ENCODE data around the gene VPS50.
"Not testable (repeated sequence)": the region's sequence is repeated elsewhere in the genome, so short reads cannot be mapped to it uniquely, and the experiment has no call there.

VPS50 gene

DNA sequence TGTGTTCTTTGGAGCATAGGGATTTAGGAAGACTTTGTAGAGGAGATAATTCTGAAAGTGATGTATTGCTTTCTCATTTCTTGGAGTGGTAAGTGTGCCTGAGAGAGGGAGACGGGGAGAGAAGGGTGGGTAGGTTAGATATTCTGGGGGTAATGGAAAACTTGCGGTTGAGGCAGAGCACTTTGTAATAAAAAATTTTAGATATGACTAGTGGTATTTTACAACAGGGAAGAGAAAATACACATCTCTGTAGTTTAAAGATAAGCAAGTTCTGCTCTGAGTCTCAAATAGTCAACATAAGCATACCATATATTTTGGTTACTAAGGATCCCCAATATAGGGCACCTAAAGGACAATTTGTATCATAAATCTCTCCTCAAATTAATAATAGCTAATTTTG, 6.6 kb downstream of the VPS50 start:
- DNase-seq (ENCODE audit: low read depth) = no peak

DNA sequence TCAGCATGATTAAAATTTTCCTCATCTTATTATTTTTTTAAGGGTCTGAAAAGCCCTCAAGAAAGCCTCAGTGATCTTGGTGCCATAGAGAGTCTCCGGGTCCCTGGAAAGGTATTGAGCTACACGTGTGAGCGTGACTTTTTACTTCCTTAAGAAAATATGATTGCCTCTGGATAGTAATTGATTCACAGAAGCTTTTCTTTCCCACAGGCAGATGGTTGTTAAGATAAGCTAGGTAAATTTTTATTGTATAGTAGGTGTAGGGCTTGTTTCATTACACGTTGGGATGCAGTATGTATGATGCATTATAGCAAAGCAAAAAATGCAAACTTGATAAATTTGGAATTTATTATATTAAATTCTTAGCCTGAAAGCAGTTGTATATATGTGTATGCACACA, 7.7 kb downstream of the VPS50 start:
- DNase-seq (ENCODE audit: low read depth) = no peak

DNA sequence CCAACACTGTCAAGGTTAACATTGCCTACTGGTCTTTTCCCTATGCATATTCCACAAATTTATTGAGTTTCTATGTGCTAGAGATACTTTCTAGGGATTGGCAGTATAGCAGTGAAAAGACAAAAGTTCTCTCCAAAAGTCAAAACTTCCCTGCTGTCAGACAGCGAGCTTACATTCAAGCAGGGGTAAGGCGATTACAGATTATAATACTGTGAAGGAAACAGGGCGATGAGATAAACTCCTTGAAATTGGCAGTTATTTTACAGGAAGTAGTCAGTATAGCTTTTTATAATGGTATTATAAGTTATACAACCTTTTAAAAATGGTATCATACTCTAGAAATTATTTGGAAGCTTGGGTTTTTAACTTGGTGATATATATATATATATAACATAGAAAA, 9.9 kb downstream of the VPS50 start:
- no peak for DNase-seq (ENCODE audit: low read depth)

DNA sequence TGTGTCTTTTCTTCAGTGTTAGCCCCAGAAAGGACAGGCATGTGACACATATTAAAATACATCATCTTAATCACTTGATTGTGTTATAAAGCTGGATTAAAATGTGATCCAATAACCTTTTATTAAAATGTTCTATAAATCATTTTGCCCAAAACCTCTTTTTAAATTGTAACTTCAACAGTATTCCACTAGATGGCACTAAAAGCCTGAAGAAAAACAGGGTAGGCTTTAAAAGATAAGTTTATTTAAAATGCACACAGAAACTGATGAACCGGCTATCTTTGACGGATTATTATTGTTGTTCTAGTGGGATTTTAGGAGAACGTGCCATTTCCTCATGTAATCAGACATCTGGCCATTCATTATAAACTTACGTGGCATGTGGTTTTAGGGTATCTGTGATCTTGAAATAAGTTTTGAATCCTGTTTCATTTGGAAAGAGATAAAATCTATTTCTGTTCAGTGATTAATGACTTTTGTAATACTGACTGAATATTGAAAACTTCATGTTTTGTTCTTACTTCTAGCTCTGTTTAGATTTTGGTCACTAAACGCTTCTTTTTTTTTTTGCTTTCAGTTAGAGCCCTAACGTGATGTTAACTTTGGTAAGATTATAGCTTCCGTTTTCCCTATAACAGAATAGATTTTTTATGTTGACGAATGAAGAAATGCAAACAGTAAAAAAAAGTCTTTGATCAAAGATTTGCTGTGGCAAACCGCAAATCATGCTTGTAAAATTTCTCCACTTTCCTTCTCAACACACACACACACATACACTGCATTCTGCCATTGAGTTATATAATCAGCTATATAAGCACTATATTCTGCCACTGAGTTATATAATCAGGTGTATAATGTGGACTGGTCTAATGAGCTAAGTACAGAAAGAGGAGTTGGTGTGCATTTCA, 13.6 kb downstream of the VPS50 start:
- DNase-seq (ENCODE audit: low read depth) = no peak

DNA sequence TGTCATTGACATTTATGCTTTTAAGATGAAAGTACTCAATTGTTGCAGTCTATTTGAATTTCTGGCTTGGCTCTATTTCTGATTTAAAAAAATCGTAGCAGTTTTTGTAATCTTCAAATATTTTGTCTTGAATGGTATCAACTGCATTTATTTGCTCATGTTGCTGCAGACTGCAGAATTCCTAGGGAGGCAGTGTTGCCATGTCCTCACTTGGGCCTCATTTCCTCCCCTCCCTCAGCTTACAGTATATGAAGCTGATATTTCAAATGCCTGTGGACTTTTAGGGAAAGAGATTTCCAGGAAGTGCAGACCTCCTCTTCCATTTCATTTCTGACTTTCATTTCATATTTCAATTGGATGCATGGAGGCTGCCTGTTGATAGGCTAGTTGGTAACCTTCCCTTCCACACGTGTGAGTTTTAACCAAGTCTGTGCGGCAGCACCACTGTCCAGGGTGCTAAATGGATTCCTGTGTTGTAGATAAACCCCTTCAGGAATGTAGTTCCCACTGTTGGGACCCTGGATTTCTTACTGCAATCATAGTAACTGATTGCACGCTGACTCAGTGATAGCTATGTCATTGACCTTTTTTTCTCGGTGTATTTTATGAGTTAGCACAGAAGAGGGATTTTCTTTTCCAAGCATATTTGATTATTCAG, 17.5 kb downstream of the VPS50 start:
- no peak for DNase-seq (ENCODE audit: low read depth)

DNA sequence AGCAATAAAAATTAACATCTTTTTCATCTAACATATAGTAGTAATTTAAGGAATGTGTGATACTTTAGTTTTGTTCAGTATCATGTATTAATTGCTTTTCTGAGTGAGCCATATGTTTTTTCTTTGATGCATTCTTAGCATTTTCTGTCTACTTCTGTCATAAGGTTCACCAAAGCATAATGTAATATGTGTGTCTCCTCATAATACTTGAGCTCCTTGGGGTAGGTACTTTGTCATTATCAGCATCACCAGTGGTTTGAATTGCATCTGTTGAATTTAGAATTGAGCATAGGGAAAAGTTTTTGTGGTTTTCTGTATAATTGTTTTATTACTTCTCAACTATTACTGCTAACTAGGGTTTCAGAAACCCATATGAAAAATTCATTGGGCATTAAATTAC, 26.5 kb downstream of the VPS50 start:
- no peak for DNase-seq (ENCODE audit: low read depth)

DNA sequence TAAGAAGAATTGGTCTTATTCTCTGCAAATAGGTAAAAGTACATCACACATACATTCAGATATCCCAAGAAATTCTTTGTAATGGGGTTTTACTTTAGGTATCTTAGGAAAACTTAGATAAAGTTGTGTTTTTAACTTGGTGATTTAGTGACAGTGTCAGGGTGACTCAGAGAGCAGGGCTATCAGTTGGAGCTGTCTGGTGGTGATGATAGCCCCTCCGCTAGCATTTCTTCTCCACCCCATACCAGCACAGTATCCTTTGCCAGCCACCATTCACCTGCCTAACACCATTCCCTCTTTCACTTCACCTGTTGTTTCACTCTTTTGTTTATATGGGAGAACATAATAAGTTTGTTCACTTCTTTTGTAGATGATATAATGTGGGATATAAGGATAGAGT, 30.4 kb downstream of the VPS50 start:
- no peak for DNase-seq (ENCODE audit: low read depth)

DNA sequence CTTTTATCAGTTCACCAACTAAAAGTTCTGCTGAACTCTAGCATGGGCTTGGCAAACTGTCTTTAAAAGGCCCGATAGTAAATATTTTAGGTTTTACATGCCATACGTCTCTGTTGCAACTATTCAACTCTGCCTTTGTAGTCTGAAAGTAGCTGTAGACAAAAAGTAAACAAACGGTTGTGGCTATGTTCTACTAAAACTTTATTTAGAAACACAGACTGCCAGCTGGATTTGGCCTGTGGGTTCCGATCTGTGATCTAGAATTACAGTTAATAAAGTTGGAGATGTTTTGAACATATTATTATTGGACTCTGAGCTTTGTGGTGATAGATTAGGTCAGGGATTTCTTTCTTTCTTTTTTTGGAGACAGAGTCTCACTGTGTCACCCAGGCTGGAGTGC, 33.1 kb downstream of the VPS50 start:
- DNase-seq (ENCODE audit: low read depth) = no peak

DNA sequence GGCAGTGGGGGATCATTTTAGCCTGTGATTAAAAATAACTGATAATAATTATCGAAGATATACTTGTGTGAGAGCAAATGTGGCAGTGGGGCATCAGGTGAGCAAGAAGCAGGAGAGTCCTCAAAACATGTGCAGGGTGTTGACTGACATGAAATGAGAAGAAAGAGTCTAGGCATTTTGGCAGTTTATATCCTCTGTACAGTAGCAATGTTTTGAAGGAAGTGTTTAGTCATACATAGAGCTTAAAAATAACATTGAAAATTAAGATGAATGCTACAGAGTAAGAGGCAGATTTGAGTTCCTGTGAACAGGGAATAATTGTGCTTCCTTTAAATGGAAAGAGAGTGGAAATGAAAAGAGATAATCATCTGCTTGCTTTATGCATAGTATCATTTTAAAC, 47.4 kb downstream of the VPS50 start:
- DNase-seq (ENCODE audit: low read depth) = no peak

DNA sequence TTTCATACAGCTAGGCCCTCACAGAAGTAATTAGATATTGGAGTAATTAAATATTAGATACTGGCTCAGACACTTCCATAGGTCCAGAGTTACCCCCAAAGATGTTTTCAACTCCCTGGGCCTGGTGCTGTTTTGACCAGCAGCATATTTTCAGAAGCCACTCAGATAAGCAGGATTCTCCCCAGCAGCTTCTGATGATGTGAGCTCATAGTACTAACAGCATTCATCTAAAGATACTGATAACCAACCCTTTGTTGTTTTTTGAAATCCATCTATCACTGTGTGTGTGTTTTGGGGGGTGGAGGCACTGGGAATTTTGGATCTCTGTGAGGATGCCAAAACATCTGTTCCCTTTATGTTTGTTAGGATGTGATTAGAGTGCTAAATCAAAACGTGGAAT, 52.7 kb downstream of the VPS50 start:
- DNase-seq (ENCODE audit: low read depth) = no peak

DNA sequence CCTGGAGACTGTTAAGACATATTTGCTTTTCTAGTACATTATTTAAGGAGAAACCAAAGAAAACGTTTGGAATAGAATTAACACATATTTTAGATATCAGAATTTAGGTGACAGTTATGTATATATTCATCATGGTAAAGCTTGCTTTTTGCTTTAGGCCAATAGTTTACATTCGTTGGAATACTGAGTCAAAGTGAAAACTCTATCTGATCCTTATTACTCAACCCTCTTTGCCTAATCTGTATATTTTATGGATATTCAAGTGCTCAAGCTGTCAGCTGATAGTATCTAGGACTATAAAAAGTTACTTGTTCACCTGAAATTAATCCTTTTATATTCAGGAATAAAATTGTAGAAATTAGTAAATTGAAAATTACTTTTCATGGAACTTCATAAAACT, 61.1 kb downstream of the VPS50 start:
- DNase-seq (ENCODE audit: low read depth) = no peak

DNA sequence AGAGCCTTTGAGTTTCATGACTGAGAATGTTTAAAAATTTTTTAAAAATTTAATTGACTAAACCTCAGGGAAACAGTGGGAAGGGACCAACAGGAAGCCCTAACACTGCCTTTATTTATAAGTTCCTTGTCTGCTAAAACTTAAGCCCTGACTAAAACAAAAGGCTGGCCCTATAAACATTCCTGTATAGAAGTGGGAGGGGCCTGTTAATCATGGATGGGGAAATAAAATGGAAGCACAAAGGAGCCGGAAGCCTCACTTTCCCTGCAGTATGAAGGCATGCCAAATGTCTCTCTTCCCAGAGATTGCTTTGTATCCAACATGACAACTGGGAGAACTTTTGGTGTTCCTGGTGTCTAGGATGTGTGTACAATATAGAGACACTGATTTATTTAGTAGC, 66.0 kb downstream of the VPS50 start:
- DNase-seq (ENCODE audit: low read depth) = no peak

DNA sequence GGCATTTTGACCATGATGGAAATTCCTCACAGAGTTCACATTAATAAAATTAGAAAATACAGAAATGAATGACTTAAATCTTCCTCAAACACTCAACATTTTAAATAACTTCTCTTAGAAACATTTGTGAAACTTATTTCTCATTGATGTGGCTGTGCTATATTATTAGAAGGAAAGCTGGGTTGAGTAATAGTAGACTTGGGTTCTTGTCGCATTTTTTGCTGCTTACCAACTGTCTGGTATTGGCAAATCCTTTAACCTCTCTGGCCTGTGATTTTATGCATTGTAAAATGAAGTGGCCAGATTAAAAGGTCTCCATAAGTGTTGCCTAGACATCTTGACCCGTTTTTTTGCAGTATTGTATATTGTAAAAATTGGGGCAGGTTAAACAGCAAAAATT, 66.5 kb downstream of the VPS50 start:
- DNase-seq (ENCODE audit: low read depth) = no peak

DNA sequence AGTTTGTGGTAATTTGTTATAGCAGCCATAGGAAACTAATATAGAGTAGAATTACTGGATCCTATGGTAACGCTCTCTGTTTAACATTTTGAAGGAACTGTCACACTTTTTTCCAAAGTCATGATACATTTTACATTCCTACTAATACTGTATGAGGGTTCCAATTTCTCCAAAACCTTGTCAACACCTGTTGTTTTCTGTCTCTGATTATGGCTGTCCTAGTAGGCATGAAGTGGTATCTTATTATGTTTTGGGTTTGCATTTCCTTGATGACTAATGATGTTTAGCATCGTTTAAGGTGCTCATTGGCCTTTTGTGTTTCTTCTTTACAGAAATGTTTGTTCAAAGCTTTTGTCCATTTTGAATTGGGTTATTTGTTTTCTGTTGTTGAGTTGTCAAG, 69.6 kb downstream of the VPS50 start:
- no peak for DNase-seq (ENCODE audit: low read depth)

DNA sequence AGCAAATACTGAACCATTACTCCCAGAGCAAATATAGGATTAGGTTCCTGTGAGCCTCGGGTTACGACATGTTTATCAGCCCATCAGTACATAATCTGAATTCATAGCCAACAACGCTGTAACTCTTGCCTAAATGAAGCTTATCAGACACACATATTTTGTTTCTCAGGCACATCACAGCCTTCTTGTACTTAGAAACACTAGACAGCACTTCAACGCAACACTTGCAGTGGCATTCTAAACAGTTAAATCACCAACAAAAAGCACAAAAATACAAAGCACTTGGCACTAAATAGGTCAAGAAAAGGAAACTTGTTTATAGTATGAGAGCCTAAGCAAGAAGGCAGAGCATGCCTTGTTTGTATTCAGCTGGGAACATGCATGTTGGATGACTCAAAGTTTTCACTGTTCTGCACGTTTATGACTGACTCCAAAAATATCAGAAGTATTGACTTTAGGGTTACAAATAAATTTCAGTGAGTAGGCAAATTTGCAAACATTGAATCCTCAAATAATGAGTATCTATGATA, 75.0 kb downstream of the VPS50 start:
- DNase-seq (ENCODE audit: low read depth) = no peak

DNA sequence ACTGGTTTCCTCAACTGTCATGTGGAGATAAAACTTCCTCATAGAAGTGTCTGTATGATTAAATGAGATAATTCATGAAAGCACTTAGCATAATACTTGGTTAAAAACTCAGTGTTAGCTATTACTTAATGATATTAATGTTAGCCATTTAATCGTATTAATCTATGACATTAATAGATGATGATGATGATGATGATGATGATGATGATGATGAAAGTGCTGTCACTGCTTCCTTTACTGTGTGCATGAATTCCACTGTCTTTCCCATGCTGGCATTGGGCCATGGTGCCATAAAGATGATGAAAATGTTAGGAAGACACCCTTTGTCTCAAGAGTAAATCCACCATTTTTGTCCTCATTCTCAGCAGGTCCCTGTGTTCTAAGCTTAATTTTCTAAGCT, 75.8 kb downstream of the VPS50 start:
- DNase-seq (ENCODE audit: low read depth) = no peak

DNA sequence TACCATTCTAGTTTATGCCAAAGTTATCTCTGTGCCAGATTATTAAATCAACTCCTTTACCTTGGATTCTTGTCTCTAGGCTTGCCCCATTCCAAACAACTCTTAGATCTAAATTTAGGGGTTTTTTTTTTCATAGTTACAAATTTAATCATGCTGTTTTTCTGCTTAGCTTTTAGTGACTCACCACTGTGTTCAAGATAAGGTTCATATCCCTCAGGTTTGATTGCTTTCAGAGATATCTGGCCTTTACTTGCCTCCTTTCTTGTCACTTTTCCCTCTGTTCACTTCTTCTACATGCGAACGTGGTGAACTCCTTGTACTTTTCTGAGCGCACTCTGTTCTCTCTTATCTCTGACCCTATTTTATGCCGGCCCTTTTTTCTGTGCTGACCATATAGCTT, 78.2 kb downstream of the VPS50 start:
- no peak for DNase-seq (ENCODE audit: low read depth)

DNA sequence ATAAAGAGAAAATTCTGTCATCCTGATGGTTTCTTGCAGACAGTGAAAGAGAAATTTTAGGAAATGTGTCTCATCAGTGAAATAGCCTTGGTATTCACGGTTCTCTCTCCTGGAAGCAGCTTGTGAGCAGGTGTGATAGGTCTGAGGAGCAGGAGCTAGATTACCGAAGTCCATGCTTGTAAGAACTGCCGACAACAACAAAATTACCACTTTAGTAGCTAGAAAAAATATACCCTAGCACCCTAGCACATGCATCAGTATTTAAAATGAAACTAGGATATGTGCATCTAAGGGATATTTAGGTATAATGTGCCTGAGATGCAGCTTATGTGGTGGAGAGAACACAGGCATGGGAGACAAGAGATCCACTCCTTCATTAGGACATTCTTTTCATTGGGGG, 82.3 kb downstream of the VPS50 start:
- no peak for DNase-seq (ENCODE audit: low read depth)

DNA sequence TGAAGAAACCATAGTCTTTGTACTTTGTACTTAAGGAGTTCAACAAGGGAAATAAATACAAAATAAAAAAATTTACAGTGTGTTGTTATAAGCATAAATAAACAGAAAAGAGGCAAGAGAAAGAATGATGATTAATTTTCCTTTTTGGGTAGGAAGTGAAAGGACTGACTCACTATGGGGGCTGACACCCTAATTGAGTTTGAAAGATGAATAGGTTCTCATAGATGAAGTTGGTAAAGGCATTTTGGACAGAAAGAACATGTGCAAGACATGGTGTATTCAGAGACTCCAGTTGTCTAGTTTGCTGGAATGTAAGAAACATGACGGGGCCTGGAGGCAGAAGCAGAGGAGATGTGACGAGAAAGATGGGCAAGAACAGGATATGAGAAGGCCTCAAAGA, 83.7 kb downstream of the VPS50 start:
- no peak for DNase-seq (ENCODE audit: low read depth)

DNA sequence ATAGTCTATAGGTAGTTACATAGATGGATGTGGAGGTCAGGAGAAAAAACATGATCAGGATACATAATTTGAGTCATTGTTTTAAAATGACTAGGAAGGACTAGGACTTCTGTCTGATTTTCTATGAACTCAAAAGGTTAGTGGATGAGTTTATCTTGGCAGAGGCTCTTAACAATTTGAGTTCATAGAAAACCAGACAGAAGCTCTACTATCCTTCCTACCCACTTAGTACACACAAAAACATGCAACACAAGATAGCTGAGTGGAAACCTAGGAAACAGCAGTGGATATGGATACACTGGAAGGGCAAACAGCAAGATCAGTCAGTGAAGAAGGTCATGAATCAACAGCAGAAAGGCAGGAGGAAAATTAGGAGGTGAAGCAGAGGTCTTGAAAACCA, 84.6 kb downstream of the VPS50 start:
- no peak for DNase-seq (ENCODE audit: low read depth)

DNA sequence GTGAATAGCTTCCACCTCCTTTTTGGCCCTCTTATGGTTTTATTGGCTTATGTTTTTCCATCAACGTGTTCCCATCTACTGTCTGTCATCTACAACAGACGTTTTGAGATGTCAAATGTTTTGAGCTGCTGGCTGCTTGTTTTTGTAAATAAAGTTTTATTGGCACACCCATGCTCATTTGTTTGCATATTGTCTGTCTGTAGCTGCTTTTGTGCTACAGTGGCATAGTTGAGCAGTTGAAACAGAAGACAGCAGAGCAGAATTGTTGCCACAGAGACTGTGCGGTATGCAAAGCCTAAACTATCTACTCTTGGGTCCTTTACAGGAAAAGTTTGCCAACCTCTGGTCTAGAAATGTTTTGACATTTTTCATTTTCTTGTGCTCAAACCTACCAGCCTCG, 88.7 kb downstream of the VPS50 start:
- no peak for DNase-seq (ENCODE audit: low read depth)

DNA sequence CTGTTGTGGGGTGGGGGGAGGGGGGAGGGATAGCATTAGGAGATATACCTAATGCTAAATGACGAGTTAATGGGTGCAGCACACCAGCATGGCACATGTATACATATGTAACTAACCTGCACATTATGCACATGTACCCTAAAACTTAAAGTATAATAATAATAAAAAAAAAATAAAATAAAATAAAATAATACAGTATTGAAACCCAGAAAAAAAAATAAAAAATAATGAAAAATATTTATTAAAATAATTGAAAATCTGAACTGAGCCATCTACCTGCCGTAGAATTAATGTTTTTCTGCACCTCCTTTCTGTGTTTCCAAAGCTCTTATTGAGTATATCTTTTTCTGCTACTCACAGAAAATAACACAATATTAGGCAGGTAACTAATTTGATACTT, 94.1 kb downstream of the VPS50 start:
- DNase-seq (ENCODE audit: low read depth) = not testable (repeated sequence)

DNA sequence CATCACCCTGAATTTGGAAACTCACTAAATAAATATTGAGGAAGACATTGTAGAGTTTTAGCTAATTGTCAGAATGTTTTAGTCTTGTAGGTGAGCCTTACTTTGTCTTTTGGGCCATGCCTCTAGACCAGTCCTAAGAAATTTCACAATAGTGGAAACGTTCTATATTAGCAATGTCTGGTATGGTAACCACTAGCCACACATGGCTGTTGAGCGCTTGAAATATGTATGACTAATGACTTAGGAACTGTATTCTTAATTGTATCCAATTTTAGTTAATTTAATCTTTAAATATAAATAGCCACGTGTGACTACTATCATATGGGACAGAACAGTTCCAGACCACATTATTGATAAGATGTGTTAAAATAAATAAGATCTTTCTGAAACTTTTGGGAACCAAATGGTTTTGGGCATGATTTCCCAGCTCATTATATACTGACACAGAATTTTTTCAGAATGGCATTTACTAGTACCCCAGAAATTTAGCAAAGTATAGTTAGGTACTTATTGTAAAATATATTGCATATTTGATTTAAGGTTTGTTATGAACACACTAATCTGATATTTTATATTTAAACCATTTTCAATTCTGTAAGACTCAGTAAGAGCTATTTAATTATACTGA, 95.0 kb downstream of the VPS50 start:
- DNase-seq (ENCODE audit: low read depth) = no peak
